Stimulated activated CD4-positive, alpha-beta T cell treated with anti-CD3 and anti-CD28 coated beads, TNF-alpha, amount 100 ng/mL, for 4 hours (primary cell): ENCODE measurements around the gene TPSG1.
"Not testable (repeated sequence)": the region's sequence is repeated elsewhere in the genome, so short reads cannot be mapped to it uniquely, and the experiment has no call there.

ENCODE experiments used
- DNase-seq, 3 experiments: peaks; one replicate each; pipeline ENCODE4 v3.0.0-alpha.2; 2020; ENCODE audit warnings: low read depth in 3 of 3

The TPSG1 gene

DNA sequence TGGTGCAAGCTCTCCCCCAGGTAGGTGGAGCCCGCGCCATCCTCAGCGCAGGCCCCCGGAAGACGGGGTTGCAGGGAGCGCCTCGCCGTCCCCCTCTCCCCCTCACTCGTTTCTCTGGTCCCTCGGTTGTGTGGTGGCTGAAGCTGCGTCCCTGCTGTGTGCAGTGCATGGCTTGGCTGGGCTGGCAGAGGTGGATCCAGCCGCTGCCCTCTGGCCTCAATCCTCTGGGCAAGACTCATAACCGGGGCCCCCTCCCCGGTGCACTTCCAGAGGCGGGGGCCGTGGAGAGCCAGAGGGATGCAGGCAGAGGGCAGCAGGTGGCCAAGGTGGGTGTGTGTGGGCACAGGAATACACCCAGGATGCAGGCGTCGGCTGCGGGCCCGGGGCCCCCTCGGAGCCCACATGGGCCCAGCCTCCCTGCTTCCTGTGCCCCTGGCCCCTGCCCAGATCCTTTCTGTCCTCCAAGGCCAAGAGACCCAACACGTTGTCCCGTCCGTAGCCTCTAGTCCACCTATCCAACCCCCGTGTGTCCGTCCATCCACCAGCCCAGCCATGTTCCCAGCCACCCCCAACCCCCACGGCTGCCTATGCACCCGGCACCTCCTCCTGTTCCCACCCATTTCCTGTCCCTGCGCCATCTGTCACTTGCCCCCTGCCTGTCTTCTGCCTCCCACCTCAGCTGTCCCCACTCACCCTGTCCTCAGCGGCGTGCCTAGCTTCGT, 9.3 kb downstream of the TPSG1 start:
- no peak for DNase-seq

DNA sequence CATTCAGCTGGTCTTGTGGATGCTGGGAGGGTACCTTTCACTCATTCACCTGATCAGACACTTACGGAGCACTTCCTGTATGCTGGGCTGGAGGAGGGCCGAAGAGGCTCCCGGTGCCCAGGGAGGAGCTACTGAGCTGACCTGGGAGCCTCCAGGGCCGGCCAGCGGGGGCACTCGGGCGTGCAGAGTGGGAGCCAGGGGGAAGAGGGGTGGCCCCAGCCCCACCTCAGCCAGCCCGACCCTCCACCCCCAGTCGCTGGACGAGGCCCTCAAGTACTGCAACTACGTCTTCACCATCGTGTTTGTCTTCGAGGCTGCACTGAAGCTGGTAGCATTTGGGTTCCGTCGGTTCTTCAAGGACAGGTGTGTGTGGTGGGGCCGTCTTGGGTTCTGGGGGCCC, 10.3 kb downstream of the TPSG1 start:
- DNase-seq = no peak

DNA sequence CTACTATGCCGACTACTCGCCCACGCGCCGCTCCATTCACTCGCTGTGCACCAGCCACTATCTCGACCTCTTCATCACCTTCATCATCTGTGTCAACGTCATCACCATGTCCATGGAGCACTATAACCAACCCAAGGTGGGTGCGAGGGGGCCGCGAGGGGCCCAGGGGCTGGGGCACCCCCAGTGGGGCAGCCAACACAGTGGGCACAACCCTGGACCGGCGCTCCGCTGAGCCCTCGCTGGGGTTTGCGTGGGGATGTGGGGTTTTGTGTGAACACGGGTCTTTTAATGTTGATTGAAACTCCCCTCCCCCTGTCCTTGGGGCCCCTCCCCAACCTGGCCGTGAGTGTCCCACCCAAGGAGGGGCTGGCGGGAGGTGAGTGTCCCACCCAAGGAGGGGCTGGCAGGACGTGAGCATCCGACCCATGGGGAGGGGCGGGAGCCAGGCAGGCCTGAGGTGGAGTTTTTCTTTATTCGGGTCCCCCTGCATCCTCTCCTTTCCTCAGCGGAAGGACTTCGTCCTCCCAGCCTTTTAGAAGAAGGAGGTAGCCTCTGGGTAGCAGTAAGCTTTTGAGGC, 11.2 kb downstream of the TPSG1 start:
- DNase-seq = no peak

DNA sequence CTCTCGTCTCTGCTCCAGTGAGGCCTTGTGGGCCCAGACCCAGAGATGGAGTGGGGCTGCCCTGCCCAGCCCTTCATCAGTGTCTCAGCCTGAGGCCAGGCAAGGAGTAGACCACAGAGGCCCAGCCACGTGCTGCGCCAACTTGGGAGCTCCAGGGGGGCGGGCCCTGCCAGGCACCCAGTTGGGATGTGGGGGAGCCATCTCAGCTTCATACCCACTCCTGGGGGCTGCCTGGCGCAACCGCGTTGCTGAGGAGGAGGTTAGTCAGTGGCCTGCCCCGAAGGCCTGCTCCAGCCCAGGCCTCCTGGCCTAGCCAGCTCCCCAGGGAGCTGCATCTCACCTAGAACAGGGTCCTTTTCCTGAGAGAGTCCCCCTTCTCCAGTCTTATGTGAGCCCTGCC, 11.8 kb downstream of the TPSG1 start:
- DNase-seq = no peak

DNA sequence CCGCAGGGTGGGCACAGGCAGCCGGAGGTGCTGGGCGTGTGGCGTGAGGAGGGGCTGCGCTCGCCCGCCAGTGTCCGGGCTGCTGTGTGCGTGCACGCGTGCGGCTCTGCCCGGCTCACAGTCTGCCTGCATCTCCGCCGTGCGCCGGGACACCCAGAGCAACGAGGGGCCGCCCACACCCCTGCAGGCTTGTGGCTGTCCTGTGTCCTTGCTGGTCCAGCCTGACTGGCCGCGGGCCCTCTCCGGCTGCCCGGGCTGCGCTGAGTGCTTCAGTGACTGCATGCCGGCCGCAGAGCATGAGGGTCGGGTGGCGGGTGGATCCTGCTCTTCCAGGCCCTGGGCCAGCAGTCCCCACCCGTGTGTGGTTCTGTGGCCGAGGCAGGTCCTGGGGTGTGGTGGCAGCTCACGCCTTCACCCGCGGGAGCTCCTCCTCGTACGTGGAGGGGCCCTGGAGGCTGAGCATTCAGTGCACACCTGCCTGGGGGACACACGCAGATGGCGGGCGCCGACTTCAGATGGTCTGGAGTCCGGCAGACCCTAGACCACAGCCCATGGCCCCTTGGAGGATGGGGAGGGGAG, 12.4 kb downstream of the TPSG1 start:
- DNase-seq = no peak

DNA sequence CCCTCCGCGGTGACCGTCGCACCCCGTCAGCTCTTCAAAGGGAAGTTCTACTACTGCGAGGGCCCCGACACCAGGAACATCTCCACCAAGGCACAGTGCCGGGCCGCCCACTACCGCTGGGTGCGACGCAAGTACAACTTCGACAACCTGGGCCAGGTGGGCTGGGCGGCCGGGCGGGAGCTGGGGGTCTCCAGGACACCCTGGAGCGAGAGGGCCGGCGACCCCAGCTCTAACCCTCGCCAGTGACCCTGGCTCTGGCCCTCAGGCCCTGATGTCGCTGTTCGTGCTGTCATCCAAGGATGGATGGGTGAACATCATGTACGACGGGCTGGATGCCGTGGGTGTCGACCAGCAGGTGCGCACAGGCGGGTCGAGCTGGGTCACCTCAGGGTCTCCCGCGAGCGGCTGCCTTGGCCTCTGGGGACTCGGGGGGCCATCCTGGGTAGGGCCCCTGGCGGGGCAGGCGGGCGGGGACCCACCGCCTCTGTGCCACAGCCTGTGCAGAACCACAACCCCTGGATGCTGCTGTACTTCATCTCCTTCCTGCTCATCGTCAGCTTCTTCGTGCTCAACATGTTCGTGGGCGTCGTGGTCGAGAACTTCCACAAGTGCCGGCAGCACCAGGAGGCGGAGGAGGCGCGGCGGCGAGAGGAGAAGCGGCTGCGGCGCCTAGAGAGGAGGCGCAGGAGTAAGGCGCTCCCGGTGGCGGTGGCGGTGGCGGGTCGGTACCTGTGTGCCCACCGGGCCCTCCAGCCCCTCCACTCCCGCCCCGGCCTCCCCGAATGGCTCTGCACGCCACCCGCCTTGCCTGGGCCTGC, 13.4 kb downstream of the TPSG1 start:
- DNase-seq = no peak

DNA sequence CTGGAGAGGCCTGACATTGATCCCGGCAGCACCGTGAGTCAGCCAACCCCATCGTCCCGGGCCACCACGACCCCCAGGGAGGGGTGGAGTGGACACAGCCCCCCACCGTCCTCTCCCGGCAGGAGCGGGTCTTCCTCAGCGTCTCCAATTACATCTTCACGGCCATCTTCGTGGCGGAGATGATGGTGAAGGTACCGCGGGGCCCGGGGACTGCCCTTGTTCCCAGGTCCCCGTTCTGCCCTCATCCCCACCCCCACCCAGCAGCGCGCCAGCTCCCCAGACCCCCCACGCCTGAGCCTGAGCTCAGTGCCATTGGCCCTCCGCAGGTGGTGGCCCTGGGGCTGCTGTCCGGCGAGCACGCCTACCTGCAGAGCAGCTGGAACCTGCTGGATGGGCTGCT, 14.6 kb downstream of the TPSG1 start:
- no peak for DNase-seq

DNA sequence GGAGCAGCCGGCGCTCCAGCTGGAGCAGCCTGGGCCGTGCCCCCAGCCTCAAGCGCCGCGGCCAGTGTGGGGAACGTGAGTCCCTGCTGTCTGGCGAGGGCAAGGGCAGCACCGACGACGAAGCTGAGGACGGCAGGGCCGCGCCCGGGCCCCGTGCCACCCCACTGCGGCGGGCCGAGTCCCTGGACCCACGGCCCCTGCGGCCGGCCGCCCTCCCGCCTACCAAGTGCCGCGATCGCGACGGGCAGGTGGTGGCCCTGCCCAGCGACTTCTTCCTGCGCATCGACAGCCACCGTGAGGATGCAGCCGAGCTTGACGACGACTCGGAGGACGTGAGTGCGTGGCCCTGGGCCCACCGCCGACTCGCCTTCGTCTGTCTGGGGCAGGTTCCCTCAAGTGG, 16.0 kb downstream of the TPSG1 start:
- no peak for DNase-seq

DNA sequence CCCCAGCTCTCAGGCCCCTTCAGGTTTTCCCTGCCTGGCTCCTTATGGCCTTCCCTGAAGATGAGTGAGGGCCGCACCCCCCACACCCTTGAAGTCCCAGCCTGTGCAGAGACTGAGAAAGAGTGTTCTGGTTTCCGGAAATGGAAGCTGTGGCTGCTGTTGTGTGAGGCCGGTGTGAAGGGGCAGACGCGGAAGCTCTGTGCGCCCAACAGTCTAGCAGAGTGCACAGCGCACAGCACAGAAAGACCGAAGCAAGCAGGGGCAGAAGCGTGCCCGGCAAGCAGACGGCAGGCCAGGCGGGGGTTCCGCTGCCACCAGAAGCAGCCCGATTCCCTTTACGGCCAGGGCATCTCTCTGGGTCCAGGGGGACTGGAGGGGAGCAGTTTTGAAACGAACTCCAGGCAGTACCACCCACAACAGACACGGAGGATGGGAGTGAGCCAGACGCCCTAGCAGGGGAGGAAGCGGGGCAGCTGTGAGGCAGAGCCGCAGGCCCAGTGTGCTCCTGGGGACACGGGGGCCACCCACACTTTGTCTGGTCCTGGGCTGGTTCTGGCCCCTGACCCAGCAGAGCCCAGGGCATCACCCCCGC, 16.7 kb downstream of the TPSG1 start:
- no peak for DNase-seq

DNA sequence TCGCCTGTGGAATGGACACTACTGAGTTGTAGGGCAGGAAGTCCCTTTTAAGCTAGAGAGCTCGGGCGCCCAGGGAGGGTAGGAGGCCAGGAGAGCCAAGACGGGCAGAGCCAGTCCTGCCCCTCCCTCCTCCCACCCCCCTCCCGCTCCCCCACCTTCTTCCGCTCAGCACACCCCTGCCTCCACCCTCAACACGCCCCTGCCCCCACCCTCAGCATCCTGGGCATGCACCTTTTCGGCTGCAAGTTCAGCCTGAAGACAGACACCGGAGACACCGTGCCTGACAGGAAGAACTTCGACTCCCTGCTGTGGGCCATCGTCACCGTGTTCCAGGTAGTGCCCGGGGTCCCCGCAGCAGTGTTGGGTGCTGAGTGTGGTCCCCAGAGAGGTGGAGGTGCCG, 18.3 kb downstream of the TPSG1 start:
- no peak for DNase-seq

DNA sequence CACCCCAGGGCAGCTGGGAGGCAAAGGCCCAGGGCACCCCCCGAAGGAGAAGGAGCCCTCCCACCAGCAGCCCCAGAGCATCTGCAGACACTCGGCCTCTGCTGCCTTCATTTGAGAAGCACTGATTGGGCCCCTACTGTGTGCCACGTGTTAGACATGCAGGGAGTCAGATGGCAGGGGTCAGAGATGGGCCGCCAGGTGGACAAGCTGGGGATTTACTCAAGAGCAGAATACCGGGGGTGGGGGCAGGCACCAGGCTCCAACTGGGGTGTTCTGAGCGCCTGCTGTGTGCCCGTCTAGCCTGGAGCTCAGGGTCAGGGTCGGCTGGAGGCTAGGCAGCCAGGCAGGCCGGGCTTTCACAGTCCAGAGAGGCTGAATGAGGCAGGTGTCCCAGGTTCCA, 18.7 kb downstream of the TPSG1 start:
- no peak for DNase-seq

DNA sequence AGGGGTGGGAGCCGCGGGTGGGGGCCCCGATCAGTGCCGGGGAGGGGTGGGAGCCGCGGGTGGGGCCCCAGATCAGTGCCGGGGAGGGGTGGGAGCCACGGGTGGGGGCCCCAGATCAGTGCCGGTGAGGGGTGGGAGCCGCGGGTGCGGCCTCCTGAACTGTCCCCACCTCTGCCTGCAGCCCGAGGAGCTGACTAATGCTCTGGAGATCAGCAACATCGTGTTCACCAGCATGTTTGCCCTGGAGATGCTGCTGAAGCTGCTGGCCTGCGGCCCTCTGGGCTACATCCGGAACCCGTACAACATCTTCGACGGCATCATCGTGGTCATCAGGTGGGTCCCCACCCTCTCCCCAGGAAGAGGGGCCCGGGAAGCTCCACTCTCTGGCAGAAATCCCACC, 20.1 kb downstream of the TPSG1 start:
- DNase-seq = no peak

DNA sequence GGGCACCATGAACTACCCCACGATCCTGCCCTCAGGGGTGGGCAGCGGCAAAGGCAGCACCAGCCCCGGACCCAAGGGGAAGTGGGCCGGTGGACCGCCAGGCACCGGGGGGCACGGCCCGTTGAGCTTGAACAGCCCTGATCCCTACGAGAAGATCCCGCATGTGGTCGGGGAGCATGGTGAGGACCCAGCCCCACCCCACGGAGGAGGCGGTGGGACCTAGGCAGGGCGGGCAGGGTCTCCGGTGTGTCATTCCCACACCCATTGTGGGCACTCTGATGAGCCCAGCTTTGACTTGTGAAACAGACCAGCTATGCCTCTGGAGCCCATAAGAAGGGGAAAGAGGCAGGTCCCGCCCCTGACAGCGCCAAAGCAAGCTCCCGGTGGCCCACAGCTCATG, 22.8 kb downstream of the TPSG1 start:
- DNase-seq = no peak

DNA sequence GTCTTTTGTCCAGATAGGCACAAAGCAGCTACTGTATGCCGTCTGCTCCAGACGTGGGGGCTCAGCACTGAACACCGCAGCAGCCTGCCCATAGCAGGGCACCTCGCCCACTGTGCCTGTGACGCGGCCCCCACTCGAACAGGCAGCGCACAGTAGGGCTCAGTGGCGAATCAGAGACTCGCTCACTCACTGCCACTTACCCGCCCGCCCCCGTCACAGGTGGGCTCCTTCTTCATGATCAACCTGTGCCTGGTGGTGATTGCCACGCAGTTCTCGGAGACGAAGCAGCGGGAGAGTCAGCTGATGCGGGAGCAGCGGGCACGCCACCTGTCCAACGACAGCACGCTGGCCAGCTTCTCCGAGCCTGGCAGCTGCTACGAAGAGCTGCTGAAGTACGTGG, 23.6 kb downstream of the TPSG1 start:
- no peak for DNase-seq

DNA sequence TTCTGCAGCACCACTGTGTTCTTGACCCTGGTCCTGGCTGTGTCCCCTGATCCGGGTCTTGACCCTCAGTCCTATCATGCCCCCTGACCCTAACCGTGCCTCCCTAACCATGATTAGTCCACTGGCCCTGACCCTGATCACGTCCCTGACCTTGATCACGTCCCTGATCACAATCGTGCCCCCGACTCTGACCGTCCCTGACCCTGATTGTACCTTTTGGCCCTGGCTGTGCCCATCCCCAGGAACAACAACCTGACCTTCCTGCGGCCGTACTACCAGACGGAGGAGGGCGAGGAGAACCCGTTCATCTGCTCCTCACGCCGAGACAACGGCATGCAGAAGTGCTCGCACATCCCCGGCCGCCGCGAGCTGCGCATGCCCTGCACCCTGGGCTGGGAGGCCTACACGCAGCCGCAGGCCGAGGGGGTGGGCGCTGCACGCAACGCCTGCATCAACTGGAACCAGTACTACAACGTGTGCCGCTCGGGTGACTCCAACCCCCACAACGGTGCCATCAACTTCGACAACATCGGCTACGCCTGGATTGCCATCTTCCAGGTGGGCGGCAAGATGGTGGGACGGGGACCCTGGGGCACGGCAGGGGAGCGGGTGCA, 24.9 kb downstream of the TPSG1 start:
- DNase-seq = no peak

DNA sequence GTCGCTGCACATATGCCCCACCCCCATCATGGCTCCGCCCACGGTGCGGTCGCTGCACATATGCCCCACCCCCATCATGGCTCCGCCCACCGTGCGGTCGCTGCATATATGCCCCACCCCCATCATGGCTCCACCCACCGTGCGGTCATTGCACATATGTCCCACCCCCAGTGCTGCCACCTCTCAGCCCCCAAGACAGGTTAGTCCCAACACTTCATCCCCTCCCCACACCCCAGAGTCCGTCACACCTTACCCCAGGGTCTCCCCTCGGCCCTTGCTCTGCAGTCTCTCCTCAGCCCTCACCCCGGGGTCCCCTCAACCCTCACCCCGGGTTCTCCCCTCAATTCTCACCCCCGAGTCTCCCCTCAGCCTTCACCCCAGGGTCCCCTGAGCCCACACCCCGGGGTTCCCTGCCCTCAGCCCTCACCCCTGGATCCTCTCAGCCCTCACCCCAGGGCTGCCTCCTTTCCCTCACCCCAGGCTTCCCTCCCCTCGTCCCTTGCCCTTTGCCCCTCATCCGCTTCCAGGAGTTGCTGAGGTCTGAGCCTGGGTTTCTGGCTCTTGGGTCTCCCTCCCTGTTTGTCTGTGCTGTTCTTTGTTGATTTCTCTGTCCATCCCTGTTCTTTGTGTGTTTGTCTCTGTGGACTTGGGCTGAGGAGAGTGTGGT, 25.6 kb downstream of the TPSG1 start:
- no peak for DNase-seq

DNA sequence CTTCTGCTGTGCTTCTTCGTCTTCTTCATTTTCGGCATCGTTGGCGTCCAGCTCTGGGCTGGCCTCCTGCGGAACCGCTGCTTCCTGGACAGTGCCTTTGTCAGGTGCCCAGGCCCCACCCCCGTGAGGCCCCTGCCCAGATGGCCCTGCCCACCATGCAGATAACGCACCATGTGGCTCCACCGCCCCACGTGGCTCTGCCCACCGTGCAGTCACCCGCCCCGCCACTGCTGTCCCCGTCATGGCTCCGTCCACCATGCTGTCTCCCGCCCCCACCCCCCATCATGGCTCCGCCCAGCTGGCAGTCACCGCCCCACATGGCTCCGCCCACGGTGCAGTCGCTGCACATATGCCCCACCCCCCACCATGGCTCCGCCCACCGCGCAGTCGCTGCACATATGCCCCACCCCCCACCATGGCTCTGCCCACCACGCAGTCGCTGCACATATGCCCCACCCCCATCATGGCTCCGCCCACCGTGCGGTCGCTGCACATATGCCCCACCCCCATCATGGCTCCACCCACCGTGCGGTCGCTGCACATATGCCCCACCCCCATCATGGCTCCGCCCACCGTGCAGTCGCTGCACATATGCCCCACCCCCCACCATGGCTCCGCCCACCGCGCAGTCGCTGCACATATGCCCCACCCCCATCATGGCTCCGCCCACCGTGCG, 26.3 kb downstream of the TPSG1 start:
- DNase-seq = not testable (repeated sequence)

DNA sequence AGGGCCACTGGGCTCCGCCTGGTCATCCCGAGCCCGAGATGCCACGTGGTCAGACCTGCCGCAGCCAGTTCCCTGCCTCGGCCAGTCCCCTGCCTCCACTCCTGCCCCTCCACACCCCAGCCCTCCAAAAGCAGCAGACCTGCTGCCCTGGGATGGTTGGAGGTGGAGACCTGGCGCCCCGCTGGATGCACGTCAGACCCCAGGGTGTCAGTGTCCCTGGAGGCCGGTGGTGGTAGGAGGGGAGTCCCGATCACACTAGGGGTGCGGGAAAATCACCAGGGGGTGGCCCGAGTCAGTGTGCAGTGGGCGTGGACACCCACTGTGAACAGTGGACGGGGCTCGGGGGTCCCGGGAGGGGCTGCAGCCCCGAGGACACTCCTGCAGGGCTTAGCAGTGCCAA, 26.9 kb downstream of the TPSG1 start:
- DNase-seq = no peak

DNA sequence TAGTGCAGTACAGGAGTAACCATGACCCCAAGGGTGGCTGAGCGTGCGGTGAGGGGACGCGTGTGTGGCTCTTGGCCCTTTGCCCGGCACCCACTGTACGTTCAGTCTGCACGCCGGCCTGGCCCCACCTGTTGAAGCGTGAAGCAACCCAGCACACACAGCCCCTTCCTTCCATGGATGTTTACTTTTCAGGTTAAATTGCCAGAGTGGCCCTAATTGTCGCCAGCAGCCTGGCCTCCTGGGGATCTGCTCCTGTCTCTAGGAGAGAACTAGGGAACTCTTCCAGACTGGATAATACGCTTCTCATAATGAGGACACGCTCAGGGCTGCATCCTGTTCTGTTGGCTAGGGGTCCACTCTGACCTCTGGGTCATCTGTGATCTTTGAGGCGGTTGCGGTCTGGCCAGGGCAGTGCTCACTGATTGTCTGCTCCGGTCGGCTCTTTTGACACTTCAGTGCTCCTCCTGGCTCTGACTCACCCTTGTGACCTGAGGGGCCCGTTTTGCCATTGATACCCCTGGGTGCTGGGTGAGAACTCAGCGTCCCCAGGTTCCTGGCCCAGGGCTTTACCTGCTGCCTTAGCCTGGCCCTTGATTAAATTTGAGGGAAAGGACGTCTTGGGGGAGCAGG, 27.7 kb downstream of the TPSG1 start:
- no peak for DNase-seq

DNA sequence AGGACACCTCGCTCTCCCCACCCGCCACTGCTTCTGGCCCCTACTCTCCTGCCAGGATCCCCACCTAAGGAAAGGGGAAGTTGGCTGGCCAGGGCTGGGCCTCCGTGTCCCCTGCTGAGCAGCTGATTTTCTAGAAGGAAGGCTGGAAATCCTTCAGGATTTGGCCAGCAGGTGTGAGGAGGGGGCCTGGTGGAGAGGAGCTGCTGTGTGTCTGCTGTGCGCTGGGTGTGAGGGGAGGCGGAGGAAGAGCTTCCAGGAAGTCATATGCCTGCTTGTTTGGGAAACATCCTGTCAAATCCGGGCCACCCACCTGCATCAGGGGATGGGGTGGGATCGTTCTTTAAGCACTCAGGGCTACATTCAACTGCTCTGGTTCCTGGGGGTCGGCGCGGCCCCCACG, 28.6 kb downstream of the TPSG1 start:
- no peak for DNase-seq

DNA sequence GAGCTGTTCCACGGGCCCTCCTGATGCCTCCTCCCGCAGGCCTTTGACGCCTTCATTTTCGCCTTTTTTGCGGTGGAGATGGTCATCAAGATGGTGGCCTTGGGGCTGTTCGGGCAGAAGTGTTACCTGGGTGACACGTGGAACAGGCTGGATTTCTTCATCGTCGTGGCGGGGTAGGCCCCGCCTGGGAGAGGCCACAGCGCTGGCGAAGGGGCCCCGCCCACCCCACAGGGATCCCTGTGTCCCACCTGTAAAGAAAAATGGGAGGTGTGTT, 29.7 kb downstream of the TPSG1 start:
- no peak for DNase-seq
